Heart left ventricle (tissue), 13 donors: Measurements from ENCODE around the gene SEMA3F.

Source experiments
- CTCF ChIP-seq, 12 donors: fragments of 200-600 bp; sonication (generic) in 4 of 12; IDR thresholded peaks; one replicate each; pipeline versions ENCODE4 v1.5.0 to v1.8.0; 2018 to 2022; ENCODE audit warnings: antibody characterized with exemption in 12 of 12, mild to moderate bottlenecking in 5 of 12
- POLR2A ChIP-seq, 2 donors: fragments of 450-650 bp; IDR thresholded peaks; one replicate each; pipeline ENCODE4 v1.6.1; 2017; ENCODE audit warnings: antibody characterized with exemption in 2 of 2, mild to moderate bottlenecking in 2 of 2, moderate library complexity in 2 of 2
- donor health status: ischemic (EF 13 %, LVEDD 7.1; RV severe dilation, severe dysfunction).
- donor health status: DM: no; HTN: yes; CAD: no.
- donor health status: DM: no; HTN: no; CAD: no.
- donor health status: ischemic (EF 25% LVEDD 6.9; RV normal size, moderate dysfunction).
- donor health status: ischemic (EF 25% LVEDD 5.7; RV mildly dilated, moderate dysfunction).
- donor health status: ischemic (EF 35%, LVEDD 5.7; RV mildly dilated, moderate dysfunction).
- donor health status: nonischemic (EF 11% LVEDD 7.7; RV severe dilation, severe dysfunction).
- donor health status: DM: yes; HTN: yes; CAD: no.
- donor health status: PGD.
- donor health status: ischemic (EF 29% LVEDD 5.4; RV normal size, mild dysfunction).
- donor health status: nonischemic (EF 23%, LVEDD 6.1; RV moderate dilation, normal function).

GRCh38 chr3:50155491-50155878, 361 bp downstream of the SEMA3F start:
- TF ChIP-seq CTCF (IDR thresholded peaks at IDR 0.05): no peak
- TF ChIP-seq POLR2A (IDR thresholded peaks at IDR 0.05): no peak
